Natural killer cell (primary cell): ENCODE data around the gene RASA1. TPM values are rescaled to one million over a fixed set of nuclear protein-coding genes. Genes with fewer than 3 reads are reported as not detected.

Source experiments
- ATAC-seq, 3 donors: fragments of 150-1000 bp in 2 of 3; fragments of 200-7000 bp in 1 of 3; cut with Tn5 transposase; 1 replicate in 1 of 3; 2 replicates in 2 of 3; pipeline ENCODE4 v1.10.0; 2021; ENCODE audit warnings: mild to moderate bottlenecking in 2 of 3, moderate library complexity in 2 of 3
- DNase-seq, 2 donors: peaks; one replicate each; pipeline versions ENCODE4 v3.0.0 to v3.0.0-alpha.2; 2013 to 2021; ENCODE audit warnings: mixed read lengths in 1 of 2
- H3K27ac ChIP-seq: one replicate; pipeline ENCODE4 v1.5.1; 2013; ENCODE audit warnings: mild to moderate bottlenecking, low read length
- H3K27me3 ChIP-seq: one replicate; pipeline ENCODE4 v1.6.1; 2013; ENCODE audit warnings: low read length; ENCODE audit not compliant: control insufficient read depth, insufficient read depth
- H3K36me3 ChIP-seq: one replicate; pipeline ENCODE4 v1.6.1; 2013; ENCODE audit warnings: low read length; ENCODE audit not compliant: control insufficient read depth, insufficient read depth
- H3K4me1 ChIP-seq: one replicate; pipeline ENCODE4 v1.6.1; 2013; ENCODE audit warnings: low read length; ENCODE audit not compliant: control insufficient read depth, insufficient read depth
- H3K4me3 ChIP-seq: one replicate; pipeline ENCODE4 v1.5.1; 2013; ENCODE audit warnings: low read length
- H3K9me3 ChIP-seq: one replicate; pipeline ENCODE4 v1.6.1; 2013; ENCODE audit warnings: low read length; ENCODE audit not compliant: control insufficient read depth, insufficient read depth
- H3K27ac Mint-ChIP-seq, 2 donors: one replicate each; pipeline ENCODE4 v1.8.0; 2022; ENCODE audit warnings: mild to moderate bottlenecking in 2 of 2, mixed read lengths in 2 of 2, moderate library complexity in 1 of 2
- H3K27me3 Mint-ChIP-seq, 2 donors: one replicate each; pipeline ENCODE4 v1.8.0; 2022; ENCODE audit warnings: low read depth in 2 of 2, mixed read lengths in 2 of 2
- H3K36me3 Mint-ChIP-seq: one replicate; pipeline ENCODE4 v1.8.0; 2022; ENCODE audit warnings: mixed read lengths
- H3K4me1 Mint-ChIP-seq, 2 donors: one replicate each; pipeline ENCODE4 v1.8.0; 2022; ENCODE audit warnings: mixed read lengths in 2 of 2
- H3K4me3 Mint-ChIP-seq: one replicate; pipeline ENCODE4 v1.8.0; 2022; ENCODE audit warnings: mild to moderate bottlenecking, moderate library complexity, mixed read lengths
- H3K9me3 Mint-ChIP-seq, 2 donors: one replicate each; pipeline ENCODE4 v1.8.0; 2022; ENCODE audit warnings: mixed read lengths in 2 of 2
- CTCF ChIP-seq: fragments of 200-600 bp; IDR thresholded peaks from one replicate; pipeline ENCODE4 v1.8.0; 2022; ENCODE audit warnings: antibody characterized with exemption
- WGBS: methylation state at CpG from one replicate; pipeline ENCODE4 v1.1.7; 2013; ENCODE audit warnings: missing lambda C conversion rate; ENCODE audit not compliant: insufficient coverage; 5-methylcytosine and 5-hydroxymethylcytosine counted together
- intact Hi-C: fragments of 100-400 bp; cut with micrococcal nuclease; formaldehyde crosslinking; loops from one replicate; pipeline ENCODE4 v1.14.2; 2022
- total RNA-seq, 4 donors: library from RNA; stranded (reverse); fragments of 120-200 nt in 1 of 4; gene quantifications; one replicate each; pipeline versions ENCODE4 v1.2.3 to v1.2.4, GENCODE V29; 2013 to 2022

The RASA1 gene
- total RNA-seq, 3 donors from 2014 or later (not counting 1 experiment from before 2014, with no cell fraction given), result 20.3 to 26.5 (median 21.2) TPM

- Mint-ChIP-seq H3K4me3 (no peak overlapping the region), H3K27me3 (peaks cover 22 to 46% of the 10 kb centered on the region in 2 donors), H3K9me3 (no peaks in the 10 kb centered on the region), H3K27ac (no peak overlapping the region), H3K36me3 (no peaks in the 10 kb centered on the region), H3K4me1 (no peaks in the 10 kb centered on the region)
- ATAC-seq (no peak), DNase-seq (no peak)
- Histone ChIP-seq H3K27me3 (no peaks in the 10 kb centered on the region), H3K9me3 (no peaks in the 10 kb centered on the region), H3K36me3 (no peaks in the 10 kb centered on the region), H3K4me1 (no peaks in the 10 kb centered on the region), H3K4me3 (no peak overlapping the region), H3K27ac (no peak overlapping the region)
- intact Hi-C loops, result loop anchor here (10.0 kb wide), 1 partner anchor 1262 kb away; no protein-coding TSS in a partner anchor
- TF ChIP-seq CTCF, result no peak
- 45% methylated on average over 1 of the region's 2 CpGs for WGBS
Observed at GRCh38 chr5:87432460-87432859, 164.8 kb downstream of the RASA1 start.

DNA sequence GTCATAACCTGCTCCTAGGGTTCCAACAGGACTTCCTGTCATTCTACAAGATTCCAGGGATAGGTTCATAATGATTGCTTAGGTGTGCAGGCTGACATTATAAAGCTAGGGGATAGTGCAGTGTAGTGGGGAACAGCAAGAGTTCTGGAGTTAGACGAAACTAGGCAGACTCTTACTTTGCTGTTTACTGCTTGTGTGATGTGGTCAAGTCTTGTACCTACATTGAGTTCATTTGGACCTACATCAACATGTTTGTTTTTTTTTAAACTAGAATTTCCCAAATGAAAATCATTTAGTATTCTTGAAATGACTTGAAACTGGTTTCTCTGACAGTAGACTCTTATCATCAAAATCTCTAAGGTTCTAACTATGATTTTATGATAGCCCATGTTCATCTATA, 166.3 kb downstream of the RASA1 start:
- no peak for ATAC-seq
- H3K4me3 ChIP-seq, result no peak overlapping the region
- Mint-ChIP-seq H3K27me3 (peaks cover 21 to 36% of the 10 kb centered on the region in 2 donors), H3K4me3 (no peak overlapping the region), H3K9me3 (no peaks in the 10 kb centered on the region), H3K36me3 (no peaks in the 10 kb centered on the region), H3K4me1 (no peaks in the 10 kb centered on the region), H3K27ac (no peak overlapping the region)
- no peaks in the 10 kb centered on the region for H3K36me3 ChIP-seq
- H3K27ac ChIP-seq, result no peak overlapping the region
- intact Hi-C loops, result loop anchor here (10.0 kb wide), 1 partner anchor 1261 kb away; no protein-coding TSS in a partner anchor
- no peak for TF ChIP-seq CTCF
- no peaks in the 10 kb centered on the region for H3K4me1 ChIP-seq
- H3K27me3 ChIP-seq, result no peaks in the 10 kb centered on the region
- 70% methylated on average over 1 of the region's 1 CpG for WGBS
- H3K9me3 ChIP-seq, result no peaks in the 10 kb centered on the region
- DNase-seq, result no peak

DNA sequence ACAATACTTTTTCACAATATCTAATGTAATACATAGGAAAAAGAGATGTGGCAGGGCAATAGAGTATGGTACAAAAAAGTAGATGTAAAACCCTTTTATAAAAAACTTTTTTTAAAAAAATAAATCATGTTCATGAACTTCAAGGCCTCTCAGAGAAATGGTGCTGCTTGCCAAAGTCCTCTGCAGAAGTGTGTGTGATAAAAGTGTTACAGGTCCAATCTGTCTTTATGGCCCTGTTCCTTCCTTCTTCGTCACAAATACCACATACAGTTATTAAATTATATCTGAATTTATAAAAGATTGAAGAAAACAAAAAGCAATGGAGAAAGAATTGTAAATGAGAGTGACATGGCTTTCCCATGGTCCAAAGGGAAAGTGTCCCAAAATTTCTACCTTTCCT, 166.8 kb downstream of the RASA1 start:
- Histone ChIP-seq H3K27ac (no peak overlapping the region), H3K4me1 (no peaks in the 10 kb centered on the region), H3K27me3 (no peaks in the 10 kb centered on the region), H3K36me3 (no peaks in the 10 kb centered on the region), H3K9me3 (no peaks in the 10 kb centered on the region), H3K4me3 (no peak overlapping the region)
- intact Hi-C loops, result loop anchor here (10.0 kb wide), 1 partner anchor 1260 kb away; no protein-coding TSS in a partner anchor
- Mint-ChIP-seq H3K27ac (no peak overlapping the region), H3K9me3 (no peaks in the 10 kb centered on the region), H3K36me3 (no peaks in the 10 kb centered on the region), H3K4me3 (no peak overlapping the region), H3K27me3 (peaks cover 19 to 32% of the 10 kb centered on the region in 2 donors), H3K4me1 (no peaks in the 10 kb centered on the region)
- DNase-seq (no peak), ATAC-seq (no peak)
- no CpG with 5 or more reads among the region's 1 CpG for WGBS
- no peak for TF ChIP-seq CTCF

DNA sequence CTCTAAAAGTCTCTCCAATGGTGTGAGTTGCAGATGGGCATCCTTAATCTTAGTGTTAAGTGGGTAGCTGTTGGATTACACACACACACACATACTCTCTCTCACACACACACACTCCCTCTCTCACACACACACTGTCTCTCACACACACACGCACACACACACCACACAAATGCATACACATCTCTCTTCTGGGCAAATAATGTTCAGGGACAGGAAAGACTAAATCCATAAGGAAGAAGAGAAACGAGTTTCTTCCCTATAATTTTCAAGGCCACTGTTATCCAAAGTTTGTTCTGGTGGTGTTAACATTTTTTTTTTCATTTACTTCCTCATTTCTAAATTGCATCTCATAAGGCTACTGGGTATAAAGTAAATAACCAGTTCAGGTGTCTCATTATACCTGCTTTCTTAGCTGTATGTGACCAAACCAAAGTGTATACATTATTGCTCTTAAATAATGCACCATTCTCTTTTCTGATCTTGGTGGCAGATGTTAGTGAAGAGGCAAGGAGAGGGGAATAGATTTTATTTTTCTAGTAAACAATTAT, 167.5 kb downstream of the RASA1 start:
- Mint-ChIP-seq H3K36me3 (no peaks in the 10 kb centered on the region), H3K4me3 (no peak overlapping the region), H3K9me3 (no peaks in the 10 kb centered on the region), H3K27ac (no peak overlapping the region), H3K27me3 (peaks cover 19 to 36% of the 10 kb centered on the region in 2 donors), H3K4me1 (no peaks in the 10 kb centered on the region)
- no peaks in the 10 kb centered on the region for H3K27me3 ChIP-seq
- 100% methylated on average over 1 of the region's 2 CpGs for WGBS
- no peak overlapping the region for H3K27ac ChIP-seq
- no peak overlapping the region for H3K4me3 ChIP-seq
- no peak for ATAC-seq
- H3K36me3 ChIP-seq, result no peaks in the 10 kb centered on the region
- no peaks in the 10 kb centered on the region for H3K4me1 ChIP-seq
- no peak for DNase-seq
- no peaks in the 10 kb centered on the region for H3K9me3 ChIP-seq
- no peak for TF ChIP-seq CTCF
- intact Hi-C loops, result loop anchor here (10.0 kb wide), 1 partner anchor 1260 kb away; no protein-coding TSS in a partner anchor
